Left kidney (tissue), 8 donors: ENCODE data around the gene IL22. TPM values are rescaled to one million over a fixed set of nuclear protein-coding genes. Genes with fewer than 3 reads are reported as not detected.

ENCODE experiments used
- DNase-seq: peaks from one replicate; pipeline ENCODE4 v3.0.0-alpha.2; 2013
- long read RNA-seq, 8 donors: transcript quantifications; one replicate each; lab custom pipeline, GENCODE V29; 2026
- polyA plus RNA-seq: library from polyadenylated mRNA; unstranded; fragments of 120-200 nt; gene quantifications from one replicate; pipeline ENCODE4 v1.2.1, GENCODE V29; 2013; ENCODE audit not compliant: insufficient read length

Gene IL22
- polyA plus RNA-seq = not detected
- long read RNA-seq, donor 1 = 0 reads
- long read RNA-seq, donor 2 = 0 reads
- long read RNA-seq, donor 3 = 0 reads
- long read RNA-seq, donor 4 = 0 reads
- long read RNA-seq, donor 5 = 0 reads
- long read RNA-seq, donor 6 = 0 reads
- long read RNA-seq, donor 7 = 0 reads
- long read RNA-seq, donor 8 = 0 reads

GRCh38 chr12:68253504-68253903 lies at the start of gene IL22:
IL22 (minus strand) TSS chr12:68253604; CDS start chr12:68253448, 156 bp downstream.
- no peak for DNase-seq

- no peak for DNase-seq
Observed at GRCh38 chr12:68297929-68298328, 44.5 kb upstream of the IL22 start.

DNA sequence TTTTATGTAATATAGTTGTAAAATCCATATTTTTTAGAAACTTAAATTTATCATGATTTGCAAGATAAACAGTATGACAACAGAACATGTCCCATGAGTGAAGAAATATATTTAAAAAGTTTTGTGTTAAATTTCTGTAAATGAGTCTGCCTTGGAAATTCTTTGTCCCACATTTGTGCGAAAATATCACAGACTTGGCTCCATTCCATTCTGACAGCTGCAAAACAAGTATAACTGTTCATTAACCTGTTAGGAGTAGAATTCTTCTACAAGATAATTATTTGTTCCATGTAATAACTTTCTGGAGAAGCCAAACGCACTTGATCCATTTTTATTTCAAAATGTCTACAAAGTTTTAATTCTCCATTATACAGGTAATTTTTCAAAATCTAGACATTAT lies 40.8 kb upstream of the IL22 start:
- no peak for DNase-seq

DNA sequence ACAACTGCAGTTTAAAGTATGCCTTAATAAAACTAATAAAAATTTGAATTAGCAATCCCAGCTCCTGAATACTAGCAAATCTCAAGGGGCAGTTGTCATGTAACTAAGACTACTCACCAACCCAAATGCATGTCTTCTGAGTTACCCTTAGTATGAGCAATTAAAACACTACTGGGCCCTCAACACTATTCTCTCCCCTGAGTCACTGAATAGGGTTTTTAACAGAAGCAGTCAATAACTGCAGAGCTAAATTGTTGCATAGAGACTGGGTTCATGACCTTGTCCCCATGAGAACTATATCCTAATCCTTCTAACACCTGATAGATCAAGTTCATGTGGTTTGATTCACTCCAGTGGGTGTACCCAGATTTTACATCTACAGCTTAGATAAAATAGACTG lies 39.9 kb upstream of the IL22 start:
- no peak for DNase-seq

- no peak for DNase-seq
Observed at GRCh38 chr12:68292151-68292943, 38.9 kb upstream of the IL22 start.

DNA sequence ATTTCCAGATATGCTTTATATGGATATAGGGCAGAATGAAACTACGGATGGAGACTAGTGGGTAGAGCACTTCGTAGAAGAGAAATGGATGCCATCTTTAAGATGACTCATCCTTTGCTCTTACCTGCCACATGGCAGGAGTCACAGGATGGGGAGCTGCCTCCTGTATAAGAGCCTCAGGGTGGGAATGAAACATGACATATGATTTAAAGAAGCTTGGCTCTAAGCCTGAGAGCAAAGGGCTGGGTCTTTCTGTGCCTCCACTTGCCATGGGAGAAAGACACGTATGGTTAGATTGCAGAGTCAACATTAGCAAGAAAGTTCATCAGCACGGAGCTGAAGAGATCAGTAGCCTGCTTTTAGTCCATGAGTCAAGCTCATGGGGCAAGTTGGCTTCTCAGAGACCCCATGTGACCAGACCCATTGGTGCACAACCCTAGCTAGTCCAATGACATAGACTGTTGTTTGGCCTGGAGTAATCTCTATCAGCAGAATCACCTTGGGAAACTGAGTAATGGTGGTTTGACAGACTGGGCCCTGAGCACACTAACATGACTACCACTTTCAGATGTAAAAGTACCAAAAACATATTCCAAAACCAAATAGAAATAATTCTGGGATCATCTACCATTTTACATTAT lies 38.1 kb upstream of the IL22 start:
- no peak for DNase-seq

DNA sequence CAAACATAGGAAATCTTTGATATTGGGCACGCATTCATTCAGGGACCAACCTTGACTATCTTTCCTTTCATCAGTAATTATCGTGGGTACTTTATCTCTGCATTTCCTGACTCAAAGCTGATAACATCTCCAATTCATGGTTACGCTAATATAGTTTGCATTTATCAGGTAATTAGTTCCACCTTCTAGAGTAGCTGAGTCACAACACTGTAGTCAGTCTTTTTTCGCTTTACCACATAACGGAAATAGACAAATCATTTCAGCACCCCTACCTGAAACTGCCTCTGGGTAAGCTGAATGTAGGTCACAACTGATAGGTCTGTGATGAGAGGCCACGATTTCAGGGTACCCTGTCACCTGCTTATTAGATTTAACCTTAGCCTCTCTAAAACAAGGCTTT lies 36.7 kb upstream of the IL22 start:
- no peak for DNase-seq

- no peak for DNase-seq
Observed at GRCh38 chr12:68287106-68287505, 33.7 kb upstream of the IL22 start.

DNA sequence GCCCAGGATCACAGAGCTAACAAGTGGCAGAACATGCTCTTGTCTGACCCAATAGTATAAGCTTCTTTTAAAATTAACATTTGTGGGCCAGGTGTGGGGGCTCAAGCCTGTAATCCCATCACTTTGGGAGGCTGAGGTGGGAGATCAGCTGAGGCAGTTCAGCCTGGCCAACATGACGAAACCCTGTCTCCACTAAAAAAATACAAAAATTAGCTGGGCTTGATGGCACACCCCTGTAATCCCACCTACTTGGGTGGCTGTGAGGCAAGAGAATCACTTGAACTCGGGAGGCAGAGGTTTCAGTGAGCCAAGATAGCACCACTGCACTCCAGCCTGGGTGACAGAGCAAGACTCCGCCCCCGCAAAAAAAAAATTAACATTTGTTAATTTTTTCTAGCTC lies 33.0 kb upstream of the IL22 start:
- no peak for DNase-seq

DNA sequence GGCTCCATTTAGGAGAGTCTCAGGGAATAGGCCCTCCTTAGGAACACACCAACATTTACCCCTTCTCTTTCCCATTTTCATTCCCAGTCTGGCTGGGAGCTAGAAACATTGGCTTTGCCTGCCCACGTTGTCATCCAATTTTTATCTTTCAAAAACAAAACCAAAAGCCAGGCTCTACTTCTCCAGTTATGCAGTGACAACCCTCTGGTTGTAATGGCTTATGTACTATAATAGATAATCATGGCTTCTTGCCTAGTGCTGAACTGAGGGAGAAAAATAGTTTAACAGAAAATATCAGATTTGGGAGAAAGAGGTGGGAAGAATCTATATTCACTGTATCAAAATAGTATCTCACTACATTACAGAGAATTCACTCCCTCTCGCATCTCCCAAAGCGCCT lies 32.1 kb upstream of the IL22 start:
- no peak for DNase-seq

DNA sequence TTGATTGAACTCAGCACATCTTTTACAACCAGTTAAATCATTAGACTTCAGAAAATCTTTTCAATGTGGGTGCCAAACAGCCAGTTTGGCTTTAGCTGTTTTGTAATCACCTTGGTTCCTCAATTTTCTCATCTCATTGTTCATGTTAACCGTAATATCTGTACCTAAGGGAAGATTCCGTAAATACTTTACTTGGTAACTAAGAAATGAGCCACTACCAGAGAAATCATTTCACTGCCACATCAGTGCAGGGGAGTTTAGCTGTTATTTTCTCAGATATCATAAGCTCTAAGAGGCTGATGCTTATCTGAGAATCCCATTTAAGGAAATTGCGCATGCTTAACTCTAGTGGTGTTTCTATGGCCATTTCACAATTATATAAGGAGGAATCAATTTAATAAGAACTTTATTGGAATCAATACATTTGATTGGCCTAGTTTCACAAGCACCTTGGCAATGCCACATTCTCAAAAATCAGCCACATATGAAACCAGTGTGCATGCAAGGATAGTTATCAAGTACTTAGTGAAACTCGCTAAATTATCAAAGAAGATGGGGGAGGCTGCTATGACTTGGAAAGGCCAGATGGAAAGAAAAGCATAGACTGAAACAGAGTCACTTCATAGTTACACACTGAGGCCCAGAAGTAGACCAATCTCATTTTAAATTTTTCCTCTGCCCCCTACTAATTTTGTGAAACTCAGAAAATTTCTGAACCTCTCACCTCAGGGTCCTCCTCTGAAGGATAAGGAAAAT lies 28.1 kb upstream of the IL22 start:
- no peak for DNase-seq

- no peak for DNase-seq
Observed at GRCh38 chr12:68280240-68280639, 26.8 kb upstream of the IL22 start.

DNA sequence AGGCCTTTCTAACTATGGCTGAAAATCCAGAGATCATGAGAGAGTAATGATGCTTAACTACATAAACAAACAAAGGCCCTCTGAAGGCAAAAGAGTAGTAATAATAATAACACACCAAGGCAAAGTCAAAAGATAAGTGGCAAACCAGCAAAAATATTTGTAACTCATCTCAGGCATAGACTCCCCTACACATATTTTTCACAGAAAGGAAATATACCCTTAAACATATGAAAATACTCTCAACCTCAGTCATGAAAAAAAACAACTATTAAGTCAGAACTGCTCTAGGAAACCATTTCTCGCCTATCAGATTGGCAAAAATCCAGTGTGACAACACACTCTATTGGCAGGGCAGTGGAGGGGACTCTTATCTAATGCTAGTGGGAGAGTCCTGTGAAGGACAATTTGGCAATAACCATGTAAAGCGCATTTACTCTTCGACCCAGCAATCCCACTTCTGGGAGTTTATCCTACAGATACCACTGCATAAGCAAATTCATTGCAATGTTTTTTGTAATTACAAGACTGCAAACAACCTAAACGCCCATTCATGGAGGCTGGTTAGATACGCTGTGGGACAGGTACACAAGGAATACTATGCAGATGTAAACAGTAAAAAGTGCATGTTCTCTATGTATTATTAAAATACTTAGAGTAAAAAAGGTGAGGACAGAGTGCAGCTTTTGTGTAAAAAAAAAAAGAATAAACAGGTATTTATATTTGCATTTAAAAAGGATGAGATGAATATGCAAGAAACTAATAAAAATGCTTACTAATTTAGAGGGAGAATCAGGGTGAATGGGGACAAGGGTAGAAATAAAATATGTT lies 26.0 kb upstream of the IL22 start:
- no peak for DNase-seq

- no peak for DNase-seq
Observed at GRCh38 chr12:68276402-68276930, 23.1 kb upstream of the IL22 start.

DNA sequence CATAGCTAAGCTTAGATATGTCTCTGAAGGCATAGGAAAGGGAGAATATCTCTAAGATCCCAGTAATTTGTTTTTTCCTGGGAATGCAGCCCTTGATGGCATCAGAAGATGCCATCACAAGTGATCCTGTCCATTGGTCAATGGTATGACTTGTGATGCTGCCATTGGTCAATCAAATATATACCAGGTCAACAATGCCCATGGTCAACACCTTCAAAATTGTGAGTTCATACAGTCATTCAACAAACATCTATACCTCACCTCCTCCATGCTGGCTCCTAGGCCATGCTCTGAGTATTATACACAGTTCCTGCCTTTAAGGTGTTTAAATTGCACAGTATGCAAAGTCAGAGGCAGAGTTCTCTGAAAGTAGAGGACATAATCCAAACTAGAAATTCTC lies 19.3 kb upstream of the IL22 start:
- no peak for DNase-seq

DNA sequence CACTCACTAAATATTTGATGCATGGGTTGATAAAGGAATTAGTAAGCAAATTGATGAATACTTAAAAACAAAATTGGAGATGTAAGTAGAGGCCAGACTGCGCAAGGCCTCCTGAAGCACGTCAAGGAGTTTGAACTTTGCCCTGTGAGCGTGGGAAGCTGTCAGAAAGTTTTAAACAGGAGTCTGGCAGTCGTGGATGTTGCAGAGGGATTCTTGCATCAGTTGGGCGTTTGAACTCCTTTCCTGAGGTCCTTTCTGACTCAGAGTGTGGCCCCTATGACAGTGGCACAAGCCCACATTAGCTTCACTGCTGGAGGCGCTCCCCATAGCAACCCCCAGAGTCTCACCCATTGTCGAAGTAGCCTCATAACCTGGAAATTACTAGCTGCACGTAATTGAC lies 17.9 kb upstream of the IL22 start:
- no peak for DNase-seq

DNA sequence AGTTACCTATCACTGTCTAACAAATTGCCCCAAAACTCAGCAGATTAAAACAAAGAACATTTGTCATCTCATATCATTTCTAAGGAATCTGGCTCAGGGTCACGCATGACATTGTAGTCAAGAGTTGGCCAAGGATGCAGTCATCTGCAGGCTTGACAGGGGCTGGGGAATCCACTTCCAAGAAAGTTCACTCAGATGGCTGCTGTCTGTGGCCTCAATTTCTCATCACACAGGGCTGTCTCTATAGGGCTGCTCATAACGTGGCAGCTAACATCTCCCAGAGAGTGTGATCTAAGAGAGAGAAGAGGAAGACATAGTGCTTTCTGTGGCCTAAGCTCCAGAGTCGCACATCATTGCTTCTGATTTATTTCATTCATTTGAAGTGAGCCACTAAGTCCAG lies 17.0 kb upstream of the IL22 start:
- DNase-seq = no peak

DNA sequence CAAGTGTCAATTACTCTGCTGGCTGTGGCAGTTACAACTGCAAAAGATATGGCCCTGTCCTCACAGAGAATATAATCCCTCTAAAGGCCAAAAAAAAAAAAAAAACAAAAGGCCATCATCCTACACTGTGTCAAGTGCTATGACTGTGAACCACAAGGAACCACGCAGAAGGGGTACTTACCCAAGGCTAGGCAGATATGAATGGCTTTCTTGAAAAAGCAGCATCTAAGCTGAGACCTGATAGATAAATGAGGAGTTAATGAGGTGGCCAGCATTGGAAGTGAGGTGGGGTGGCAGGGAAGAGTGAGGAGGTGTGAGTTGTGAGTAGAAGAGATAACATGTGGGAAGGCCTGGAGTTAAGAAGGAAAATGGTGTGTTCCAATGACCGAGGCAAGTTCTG lies 16.4 kb upstream of the IL22 start:
- DNase-seq = no peak

DNA sequence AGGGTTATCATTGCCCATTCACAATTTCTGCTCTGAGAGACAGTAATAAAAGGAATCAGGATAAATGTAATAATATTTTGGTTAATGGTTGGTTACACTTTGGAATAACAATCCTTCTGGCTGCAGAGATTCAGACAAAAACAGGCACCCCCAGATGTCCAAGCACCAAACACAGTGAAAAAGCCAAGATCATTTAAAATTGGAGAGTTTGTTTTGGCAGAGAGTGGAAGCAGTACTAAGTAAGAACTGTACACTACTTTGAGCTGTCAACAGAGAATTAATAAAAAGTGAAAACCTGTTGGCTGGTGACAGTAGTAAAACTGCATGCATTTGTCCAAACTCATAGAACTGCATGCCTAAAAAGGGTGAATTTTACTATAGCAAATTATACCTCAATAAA lies 15.6 kb upstream of the IL22 start:
- DNase-seq = no peak

DNA sequence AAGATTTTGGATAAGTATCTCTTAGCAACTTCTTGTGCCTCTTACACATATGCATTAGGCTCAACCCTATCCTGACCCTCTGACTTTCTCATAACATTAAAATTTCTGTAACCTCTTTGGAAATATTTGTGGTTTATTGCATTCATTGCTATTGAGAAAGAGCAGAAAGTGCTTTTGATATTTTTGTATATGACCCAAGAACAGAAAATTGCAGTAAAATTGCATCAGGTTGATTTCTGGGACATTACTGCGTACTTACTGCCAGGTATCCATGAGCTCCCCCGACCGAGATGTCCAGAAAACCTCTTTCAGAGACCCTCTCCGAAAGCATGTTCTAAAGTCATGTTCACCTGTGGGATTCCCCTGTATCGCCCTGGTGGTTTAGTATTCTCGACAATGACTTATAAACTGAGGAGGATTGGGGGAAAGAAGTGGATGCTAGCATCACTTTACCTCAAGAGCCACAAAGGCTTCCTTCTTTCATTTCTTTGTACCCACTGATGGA lies 14.5 kb upstream of the IL22 start:
- no peak for DNase-seq

DNA sequence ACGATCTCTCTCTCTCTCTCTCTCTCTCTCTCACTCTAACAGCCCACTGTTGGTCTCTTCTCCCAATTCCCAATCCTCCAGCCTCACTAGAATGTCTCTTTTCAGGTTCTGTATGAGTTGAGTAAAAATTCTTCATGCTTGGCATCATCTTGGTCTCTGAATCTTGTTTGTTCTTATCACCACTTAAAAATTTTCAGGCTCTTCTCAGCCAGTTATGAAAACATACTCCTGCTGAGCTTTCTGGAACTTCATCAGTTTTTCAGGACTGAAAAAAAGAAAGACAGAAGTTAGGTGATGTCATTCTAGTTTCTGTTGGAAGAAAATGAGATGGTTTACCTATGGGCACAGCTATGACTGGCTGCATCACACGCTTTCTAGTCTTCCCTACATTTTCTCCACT lies 11.5 kb upstream of the IL22 start:
- DNase-seq = no peak
